ELF-1 (cell line): ENCODE data around the gene GTF2F2.
"Not testable (repeated sequence)": the region's sequence is repeated elsewhere in the genome, so short reads cannot be mapped to it uniquely, and the experiment has no call there.

Experiments used
- DNase-seq: peaks from one replicate; pipeline ENCODE4 v3.0.0-alpha.2; 2016; ENCODE audit warnings: low read depth, low spot score

The GTF2F2 gene

DNA sequence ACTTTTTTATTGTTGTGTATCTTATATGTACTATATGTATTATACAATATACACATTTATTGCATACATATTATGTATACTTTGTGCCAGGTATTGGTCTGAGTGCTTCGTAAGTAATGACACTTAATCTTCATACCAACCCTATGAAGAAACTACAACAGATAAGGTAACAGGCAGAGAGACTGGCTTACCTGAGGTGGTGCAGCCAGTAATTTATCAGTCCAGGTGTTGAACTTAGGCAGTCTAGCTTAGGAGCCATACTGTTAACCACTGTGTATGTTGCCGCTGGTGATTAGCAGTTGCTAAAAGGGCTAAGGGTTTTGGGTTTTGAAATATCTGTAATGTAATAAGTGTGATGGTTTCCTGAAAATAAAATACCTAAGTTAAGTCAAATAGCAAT is 134.1 kb downstream of the GTF2F2 start:
- DNase-seq, result no peak

DNA sequence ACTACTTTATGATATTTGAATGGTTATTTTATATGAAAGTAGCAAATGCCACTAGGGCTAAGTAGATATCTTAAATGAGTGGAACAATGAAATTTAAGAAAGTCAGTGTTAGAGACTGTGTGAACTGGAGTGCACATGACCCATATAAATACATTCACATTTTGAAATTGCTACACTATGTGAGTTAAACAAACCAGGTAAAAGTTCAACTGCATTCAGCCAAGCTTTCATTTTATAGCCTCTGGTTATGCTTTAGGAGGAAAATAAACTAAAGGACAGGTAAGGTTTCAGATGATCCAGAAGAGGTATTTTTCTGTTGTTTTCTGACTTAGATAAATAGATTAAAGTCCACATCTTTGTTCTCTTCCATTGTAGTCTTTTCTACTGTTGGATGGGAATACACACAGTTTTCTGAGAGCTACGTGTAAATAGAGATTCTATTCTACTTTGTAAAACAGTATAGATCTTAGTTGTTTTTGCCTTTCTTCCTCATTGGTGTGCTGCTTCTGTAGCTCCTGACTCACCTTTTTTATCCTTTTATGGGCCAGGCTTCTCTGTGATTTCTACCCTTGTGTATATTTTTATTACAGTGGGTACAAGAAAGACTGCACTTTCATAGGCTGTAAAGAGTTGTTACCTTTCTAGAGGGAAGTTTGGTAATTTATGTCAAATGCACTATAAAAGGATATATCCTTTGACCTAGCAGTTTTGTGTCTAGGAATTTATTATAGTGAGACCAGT is 135.1 kb downstream of the GTF2F2 start:
- DNase-seq, result no peak

DNA sequence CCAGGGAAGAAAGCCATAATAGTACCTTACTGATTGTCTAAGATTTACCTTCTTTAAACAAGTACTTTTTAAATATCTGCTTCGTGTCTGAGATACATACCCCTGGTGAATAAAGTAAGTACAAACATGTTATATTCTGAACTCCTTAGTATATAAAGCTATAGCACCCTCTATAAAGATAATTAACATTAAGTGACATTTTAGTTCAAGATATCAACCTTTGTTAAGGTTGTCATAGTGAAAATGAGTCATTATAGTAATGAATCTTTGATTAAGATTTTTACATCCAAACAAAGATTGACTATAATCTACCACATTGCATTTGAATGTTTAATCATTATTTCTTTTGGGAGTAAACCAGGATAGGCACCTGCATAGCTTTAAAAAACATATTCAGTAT is 135.9 kb downstream of the GTF2F2 start:
- DNase-seq, result no peak

DNA sequence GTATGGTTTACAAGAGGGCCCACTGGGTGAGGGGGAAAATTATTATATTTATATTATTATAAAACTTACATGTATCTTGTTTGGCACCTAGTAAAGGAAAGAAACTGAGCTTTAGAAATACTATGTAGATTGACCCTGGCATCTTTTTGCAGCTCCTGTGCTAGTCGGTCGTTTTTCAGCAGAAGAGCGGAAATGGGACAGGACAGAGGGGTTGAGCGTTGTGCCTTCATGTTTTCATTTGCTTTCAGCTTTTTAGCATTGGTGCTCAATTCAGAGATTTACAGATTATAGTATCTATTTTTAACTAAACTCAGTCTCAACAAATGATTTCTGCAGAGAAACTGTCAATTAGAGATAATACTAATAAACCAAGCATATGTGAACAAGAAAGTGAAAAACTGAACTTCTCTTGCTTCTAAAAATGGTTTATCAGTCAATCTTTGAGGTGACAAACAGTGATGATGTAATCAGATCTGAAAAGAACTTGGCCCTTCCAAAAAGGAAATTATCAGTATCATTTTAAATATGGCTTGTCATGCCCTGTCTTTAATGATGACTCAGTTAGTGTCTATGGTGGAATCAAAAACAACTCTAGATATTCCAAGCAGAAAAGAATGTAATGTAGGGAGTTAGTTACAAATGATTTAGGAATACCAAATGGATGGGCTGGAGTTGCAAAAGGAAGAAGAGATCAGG is 137.5 kb downstream of the GTF2F2 start:
- no peak for DNase-seq

DNA sequence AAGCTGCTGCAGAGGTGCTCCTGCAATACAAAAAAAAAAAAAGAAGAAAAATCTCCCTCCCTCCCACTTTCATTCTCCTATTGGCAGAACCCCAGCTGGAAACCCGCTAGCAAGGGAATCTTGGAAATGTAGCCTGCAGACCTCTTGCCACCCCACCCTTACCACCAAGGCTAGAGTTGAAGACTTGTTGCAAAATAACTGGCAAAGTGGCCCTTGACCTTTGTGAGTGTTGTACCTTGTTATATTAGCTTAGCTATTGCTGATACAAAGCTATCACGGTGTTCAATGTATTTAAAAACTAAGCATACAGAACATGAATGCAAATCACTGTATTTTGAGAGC is 138.0 kb downstream of the GTF2F2 start:
- DNase-seq, result no peak

DNA sequence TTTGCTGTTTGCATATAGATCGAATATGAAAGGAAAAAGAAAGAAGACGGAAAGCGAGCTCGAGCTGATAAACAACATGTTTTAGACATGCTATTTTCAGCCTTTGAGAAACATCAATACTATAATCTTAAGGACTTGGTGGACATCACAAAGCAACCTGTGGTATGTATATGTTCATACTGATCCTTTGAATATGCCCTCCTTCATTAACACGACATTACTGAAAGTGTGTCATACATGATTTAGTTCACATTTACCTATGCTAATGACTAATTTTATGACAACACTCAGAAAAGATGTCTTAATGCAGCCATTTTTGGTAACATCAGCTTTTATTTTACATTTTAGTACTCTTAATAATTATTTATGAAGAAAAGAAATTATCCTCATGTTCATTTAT is 146.9 kb downstream of the GTF2F2 start:
- DNase-seq, result no peak

DNA sequence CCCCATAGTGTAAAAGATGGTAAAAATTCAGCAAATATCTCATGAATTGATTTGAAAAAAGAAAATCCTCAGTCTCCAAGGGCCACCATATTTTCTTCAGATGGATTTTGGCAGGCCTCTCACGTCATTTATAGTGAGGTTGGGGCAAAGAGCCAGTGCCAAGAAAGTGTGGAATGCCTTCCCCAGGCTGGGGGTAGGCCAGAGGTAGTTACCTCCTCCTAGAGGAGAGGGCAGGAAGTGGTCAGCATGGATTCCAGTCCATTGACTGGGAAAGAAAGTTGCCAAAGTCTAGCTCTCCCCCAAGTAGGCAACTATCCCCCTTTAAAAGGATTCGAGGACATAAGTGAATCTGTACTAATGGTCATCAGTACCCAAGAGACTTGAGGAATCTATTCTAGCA is 148.9 kb downstream of the GTF2F2 start:
- DNase-seq, result peak; percentile 5

DNA sequence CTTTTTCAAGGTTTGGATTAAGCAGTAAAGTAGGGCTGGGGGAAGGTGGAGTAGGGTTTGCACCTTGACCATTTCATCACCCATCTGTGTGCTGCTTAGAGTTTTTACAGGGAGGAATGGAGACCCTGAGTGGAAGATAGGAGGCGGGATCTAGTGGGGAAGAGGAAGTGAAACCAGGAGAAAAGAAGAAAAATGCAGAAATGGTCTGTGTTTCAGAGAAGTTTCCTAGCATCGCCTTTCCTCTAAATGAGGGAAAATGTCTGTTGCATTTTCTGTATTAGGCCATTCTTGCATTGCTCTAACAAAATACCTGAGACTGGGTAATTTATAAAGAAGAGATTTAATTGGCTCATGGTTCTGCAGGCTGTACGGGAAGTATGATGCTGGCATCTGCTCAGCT is 156.6 kb downstream of the GTF2F2 start:
- DNase-seq, result no peak

DNA sequence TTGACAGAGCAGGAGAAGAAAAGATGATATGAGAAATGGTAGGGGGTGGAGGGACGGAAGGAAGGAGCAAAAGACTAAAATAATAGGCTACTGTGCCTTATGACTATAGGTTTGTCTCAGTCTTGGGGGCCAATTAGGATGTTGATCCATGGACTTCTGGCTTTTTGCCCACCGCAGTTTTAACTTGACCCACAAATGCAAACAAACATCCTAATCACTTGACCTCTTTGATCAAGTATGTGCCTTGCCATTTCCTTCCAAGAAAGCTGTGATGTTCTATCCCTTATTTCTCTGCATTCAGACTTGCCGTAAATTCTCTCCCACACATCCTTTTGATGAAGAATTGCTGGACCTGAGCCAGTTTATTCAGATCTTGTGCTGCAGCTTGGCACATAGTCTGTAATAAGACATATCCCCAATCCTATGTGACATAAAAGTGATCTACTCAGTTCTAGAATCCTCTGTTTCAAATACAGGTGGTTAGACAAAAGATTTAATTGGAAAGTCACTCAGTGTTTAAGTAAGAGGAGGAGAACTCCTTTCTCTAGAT is 157.9 kb downstream of the GTF2F2 start:
- DNase-seq, result no peak

DNA sequence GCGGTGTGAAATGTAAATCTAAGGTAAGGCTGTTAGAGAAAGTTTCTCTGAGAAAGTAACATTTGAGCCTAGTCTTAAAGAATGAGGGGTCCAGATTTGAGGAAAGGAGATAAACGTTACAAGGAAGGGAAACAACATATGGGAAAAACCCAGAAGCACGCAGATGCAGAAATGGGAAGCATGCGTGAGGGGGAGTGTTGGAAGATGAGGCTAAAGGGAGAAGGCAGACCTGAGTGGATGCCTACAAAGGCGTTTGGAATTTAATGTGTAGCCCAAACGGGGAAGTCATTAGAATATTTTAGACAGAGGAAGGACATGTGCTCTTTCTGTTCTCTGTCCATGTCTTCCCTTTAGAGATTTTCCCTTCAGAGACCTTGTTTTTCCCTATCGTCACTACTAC is 159.7 kb downstream of the GTF2F2 start:
- DNase-seq, result no peak

DNA sequence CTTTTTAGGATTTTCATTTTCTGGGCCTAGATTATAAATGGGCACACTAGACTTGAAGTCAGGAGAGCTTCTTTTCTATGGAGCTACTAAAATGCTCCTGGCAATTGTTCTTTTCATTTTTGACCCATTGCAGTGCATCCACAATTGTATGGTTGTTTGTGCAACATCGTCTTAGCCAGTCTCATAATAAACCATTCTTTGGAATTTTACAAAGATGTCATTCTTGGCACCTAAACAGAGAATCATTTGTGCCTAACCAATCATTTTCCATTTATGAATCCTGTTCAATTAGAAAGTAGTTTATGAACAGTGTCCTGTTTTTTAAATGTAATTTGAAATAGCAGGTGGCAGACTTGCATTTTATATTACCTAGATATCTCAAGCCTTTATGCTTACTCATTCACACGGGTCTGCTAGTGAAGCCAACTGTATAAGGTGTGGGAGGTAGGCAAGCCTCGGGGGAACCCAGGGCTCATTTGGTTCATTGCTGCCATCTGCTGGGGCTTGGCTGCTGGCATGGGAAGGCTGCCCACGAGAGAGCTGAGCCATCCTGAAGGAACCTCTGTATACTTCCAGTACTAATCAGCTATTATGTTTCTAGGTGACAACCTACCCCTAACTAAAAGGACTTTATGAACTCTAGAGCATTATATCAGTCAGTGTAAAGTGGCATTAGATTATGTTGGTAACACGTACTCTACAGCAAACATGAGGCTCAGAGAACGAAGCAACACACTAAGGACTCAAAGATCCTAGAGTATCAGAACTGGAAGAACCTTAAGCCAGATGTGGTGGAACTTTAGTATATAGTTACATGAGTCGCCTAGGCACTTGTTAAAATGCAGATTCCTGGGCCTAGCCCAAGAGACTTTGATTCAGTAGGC is 160.7 kb downstream of the GTF2F2 start:
- peak; percentile 69 for DNase-seq

DNA sequence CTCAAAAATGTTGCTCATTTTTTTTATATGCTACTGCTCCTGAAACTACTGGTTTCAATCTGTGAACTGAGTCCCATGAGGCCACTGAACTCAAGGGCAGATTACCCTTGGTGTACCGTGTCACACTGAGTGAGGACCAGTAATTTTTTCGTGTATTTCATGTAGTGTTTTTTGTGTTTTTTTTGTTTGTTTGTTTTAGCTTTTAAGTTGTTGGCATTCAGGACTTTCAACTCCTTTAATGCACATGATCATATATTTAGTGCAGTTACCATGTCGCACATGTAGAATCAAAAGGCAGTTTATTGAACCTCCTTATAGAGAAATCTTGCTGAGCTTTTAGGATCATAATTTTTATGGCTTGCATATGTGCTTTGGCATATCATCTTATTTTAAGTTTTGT is 162.7 kb downstream of the GTF2F2 start:
- DNase-seq, result no peak

DNA sequence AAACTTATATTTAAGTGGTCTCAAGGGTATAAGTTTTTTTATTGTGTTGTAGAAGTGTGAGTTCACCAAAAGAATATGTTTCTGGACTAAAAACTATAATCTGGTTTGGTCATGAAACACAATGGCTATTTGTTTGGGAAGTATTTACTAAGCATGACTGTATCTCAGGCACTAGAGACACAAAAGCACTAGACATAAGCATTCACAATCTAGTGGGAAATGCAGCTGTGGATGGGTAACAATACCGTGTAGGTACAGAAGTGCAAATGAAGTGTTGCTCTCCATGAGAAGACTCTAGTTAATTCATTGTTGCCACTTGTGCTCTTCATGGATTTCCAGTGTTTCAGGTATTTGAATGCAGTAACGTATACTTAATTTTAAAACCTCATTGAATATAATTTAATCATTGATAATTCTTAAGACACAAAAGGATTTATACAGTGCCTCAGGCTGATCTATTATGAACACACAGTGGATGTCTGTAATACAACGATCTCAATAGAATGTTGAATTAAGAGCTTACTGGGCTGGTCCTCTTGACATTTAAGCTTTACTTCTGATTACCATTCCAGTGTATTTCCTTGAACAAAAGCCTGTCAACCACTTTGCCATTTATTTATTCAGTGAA is 169.7 kb downstream of the GTF2F2 start:
- DNase-seq, result no peak

DNA sequence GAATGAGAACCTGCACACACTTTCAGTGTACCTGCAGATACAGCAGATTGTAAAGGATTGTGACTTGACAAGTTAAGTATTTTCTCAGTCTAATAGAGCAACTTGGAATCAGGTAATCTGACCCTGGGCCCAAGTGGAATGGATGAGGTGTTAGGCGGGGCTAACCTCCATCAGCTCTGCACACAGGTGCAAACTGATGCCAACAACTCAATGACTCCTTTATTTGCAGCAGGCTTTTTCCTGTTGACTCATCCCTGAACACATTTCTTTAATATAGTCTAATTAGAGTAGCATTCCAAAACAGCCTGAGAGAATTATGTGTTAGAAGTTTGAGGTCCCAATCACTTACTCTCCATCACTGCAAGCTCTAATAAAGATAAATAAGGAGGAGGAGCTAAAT is 171.9 kb downstream of the GTF2F2 start:
- DNase-seq, result no peak

DNA sequence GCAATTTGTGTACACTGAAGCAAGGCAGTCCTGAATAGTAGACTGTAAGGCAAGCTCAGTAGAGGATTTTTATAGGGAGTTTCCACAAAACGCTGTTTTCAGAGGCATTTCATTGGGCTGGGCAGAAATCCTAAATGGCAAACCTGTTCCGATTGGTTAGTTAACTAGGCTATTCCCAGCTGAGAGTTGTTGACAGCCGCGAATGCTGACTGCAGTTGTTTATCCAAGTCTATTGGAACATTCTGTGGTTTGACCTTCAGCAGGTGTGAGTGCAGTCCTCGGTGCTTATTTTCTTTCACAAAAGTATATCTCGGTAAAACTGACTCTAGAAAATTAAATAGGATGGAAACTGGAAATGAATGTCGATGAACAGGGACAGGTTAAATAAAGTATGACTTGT is 175.2 kb downstream of the GTF2F2 start:
- DNase-seq, result no peak

DNA sequence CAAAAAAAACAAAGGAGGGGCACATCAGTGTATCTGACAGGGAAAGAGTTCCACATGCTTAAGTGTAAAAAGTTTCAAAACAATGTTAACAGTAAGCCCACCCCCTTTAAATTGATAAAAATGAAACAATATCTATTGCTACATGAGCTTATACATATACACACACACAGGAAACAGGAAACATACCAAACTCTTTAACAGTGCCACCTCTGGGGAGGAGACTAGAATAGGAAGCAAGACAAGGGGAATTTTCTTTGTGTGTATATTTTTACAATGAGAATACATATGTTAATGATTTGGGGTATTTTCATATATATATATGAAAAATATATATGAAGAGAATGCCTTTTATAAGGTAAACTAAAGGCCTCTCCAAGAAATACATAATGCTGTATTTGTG is 175.9 kb downstream of the GTF2F2 start:
- no peak for DNase-seq

DNA sequence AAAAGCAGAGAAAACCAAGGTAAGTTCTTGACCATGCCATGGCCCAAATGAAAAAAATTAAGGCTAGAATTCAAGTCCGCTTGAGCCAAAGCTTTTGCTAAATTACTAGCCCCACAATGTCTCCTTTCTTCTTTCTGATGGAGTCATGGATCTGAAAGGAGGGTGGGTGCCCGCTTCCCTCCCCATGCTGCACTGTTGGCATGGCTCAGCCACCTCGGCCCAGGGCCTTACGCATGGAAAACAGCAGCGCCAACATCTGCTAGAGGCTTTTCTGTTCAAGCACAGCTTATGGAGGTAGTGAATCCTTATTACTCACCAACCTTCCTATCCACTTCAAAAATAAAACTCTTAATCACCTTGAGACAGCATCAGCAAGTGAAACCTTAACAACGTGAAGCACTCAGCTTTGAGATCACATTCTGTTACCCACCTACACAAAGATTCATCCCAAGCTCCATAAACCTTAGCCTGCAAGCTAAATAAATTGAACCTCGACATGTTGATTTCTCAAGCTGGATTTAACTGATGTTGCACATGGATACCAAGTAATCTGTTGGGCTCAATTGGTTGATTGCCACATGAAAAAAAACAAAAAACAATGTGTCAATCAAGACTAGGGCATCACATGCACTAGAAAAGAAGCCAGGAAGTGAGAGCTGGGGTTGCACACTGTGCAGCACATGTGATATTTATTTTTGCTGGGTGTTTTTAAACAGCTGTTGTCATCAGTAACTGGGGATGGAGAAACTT is 177.3 kb downstream of the GTF2F2 start:
- no peak for DNase-seq

DNA sequence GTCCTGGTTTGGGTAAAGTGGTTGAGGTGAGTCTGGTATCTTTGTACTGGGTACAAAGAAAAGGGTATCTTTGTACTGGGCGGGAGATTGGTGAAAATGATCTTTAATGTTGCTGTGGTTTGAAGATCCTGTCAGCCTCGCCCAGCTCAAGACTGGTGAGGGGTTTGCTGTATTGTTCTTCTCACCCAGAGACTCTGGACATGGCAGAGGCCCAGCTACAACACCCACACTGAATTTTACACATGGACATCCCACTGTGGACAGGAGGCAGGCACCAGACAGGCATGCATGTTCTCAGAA is 177.8 kb downstream of the GTF2F2 start:
- no peak for DNase-seq

DNA sequence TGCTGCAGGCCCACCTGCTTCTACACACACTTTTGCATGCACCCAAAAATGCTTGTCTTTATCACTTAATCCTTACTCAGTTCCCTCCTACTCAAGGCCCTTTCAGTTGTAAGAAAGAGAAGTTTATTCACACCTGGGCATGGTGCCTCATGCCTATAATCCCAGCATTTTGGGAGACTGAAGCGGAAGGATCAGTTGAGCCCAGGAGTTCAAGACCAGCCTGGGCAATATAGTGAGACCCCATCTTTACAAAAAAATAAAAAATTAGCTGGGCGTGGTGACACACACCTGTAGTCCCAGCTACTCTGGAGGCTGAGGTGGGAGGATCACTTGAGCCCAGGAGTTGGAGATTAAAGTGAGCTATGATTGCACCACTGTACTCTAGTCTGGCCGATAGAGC is 178.2 kb downstream of the GTF2F2 start:
- DNase-seq, result not testable (repeated sequence)

DNA sequence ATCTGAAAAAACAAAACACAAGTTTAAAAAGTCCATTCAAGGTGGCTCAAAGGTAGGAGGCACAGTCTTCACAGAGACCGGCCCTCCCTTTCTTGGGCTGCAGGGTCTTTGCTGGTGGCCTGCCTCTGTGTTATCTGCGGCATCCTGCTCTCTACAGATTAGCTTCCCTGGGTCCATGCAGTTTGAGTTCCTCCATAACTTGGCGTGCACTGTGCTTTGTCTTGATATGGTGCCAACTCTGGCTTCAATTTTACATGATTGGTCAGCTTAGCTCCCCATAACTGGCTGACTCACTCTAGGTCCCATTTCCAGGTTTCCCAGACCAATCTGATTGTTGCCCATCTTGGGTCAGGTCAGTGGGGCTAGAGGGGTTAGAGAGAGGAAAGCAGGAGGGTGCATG is 178.9 kb downstream of the GTF2F2 start:
- no peak for DNase-seq
